ENCODE data around the gene ATP6AP2.

DNA sequence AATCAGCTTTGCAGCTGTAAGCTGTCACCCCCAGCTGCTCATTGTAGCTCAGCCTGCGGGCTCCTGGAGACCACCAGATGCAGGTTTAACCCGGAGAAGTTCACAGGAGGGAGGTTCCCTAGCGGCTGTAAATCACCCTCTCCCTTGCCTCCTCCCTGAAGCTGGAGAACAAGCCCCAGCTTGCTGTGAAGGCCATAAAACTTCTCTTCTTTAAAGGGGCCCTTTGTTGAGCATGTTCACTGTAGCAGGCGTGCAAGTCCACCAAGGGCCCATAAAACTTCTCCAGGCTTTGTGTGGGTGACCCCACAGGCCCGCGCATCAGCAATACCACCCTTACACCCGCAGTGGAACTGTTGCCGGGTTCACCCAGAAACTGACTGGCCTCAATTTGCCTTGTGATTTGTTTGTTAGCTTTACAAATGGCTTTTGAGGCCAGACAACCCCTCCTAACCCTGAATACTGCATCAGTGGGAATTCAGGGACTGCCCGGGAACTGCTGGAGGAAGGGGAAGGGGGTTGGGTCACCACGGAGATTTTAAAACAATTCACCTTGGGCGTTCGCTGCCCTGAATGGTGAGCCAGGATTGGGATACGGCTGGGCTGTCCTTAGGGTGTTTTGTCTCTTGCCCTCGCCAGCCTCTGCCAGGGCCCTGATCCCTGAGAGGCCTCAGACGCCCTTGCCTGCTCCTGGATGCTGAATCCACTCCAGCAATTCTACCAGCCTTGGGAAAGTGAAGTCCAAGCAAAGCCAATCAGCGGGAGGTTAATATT lies 49.5 kb upstream of the ATP6AP2 start:
- TF ChIP-seq CTCF (conservative IDR thresholded peaks at IDR 0.05; ENCODE audit: low read length) (no peak), EZH2phosphoT487 (IDR thresholded peaks at IDR 0.05; ENCODE audit: borderline replicate concordance) (no peak)
